Measurements from ENCODE around the gene CPT1B.

DNA sequence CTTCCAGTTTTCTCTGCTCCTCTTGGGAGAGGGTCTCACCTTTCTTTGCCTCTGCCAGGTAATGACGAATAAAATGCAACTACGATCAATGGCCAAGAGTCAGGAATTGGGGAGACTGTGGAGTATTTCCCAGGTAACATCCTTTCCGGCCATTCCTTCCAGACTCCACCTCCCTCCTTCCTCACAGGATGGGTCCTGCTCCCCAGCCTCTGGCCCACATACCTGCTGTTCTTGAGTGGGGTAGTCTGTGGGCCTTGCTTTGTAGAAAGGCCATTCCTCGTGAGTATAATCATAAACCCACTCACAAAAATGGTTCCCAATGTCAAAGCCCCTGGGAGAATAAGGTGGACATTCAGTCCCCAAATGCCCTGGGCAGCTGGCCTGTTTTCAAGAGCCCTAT lies 1.5 kb upstream of the CPT1B start:
- TF ChIP-seq CTCF (IDR thresholded peaks at IDR 0.05) = no peak
- no peak for TF ChIP-seq POLR2A (IDR thresholded peaks at IDR 0.05)

All from esophagus squamous epithelium (tissue), 4 donors.